Lower lobe of right lung (tissue), 2 donors: ENCODE results near the gene C18orf32. TPM values are rescaled to one million over a fixed set of nuclear protein-coding genes. Genes with fewer than 3 reads are reported as not detected.
A peak's percentile ranks its signal among the peaks of the same experiment; 100 is the strongest.
"Not testable (repeated sequence)": the region's sequence is repeated elsewhere in the genome, so short reads cannot be mapped to it uniquely, and the experiment has no call there.

Experiments
- ATAC-seq, 2 donors: fragments of 200-7000 bp; cut with Tn5 transposase; one replicate each; pipeline ENCODE4 v1.9.1; 2020 to 2022; ENCODE audit warnings: mild to moderate bottlenecking in 2 of 2, moderate library complexity in 2 of 2
- DNase-seq: peaks from one replicate; pipeline ENCODE4 v3.0.0-alpha.2; 2020
- H3K27ac ChIP-seq: fragments of 200-600 bp; one replicate; pipeline ENCODE4 v1.8.0; 2022
- H3K27me3 ChIP-seq: fragments of 200-600 bp; one replicate; pipeline ENCODE4 v1.8.0; 2022; ENCODE audit warnings: low read depth
- H3K36me3 ChIP-seq: fragments of 200-600 bp; one replicate; pipeline ENCODE4 v1.8.0; 2022; ENCODE audit warnings: mild to moderate bottlenecking
- H3K4me1 ChIP-seq: fragments of 200-600 bp; one replicate; pipeline ENCODE4 v1.8.0; 2022
- H3K4me3 ChIP-seq: fragments of 200-600 bp; one replicate; pipeline ENCODE4 v1.8.0; 2022; ENCODE audit warnings: mild to moderate bottlenecking
- H3K9me3 ChIP-seq: fragments of 200-600 bp; one replicate; pipeline ENCODE4 v1.8.0; 2022
- CTCF ChIP-seq: fragments of 200-600 bp; IDR thresholded peaks from one replicate; pipeline ENCODE4 v1.8.0; 2022; ENCODE audit warnings: antibody characterized with exemption, mild to moderate bottlenecking
- intact Hi-C: fragments of 100-400 bp; cut with DNase I; formaldehyde crosslinking; loops from one replicate; pipeline ENCODE4 v1.11.0; 2022
- total RNA-seq: library from RNA; stranded (reverse); fragmentation: NEBNext Ultra II Directional; extraction: Animal tissue kit (Norgen Biotek cat#: 25700); gene quantifications from one replicate; pipeline ENCODE4 v1.2.1, GENCODE V29; 2021
- donor health status: DM: no; HTN: yes; CAD: no; lungs with severe emphysema.

The C18orf32 gene
- total RNA-seq, 1 donor from 2014 or later, result 60.6 TPM

- TF ChIP-seq CTCF, result no peak
- Histone ChIP-seq H3K27me3 (no peaks in the 10 kb centered on the region), H3K4me3 (no peak overlapping the region), H3K9me3 (no peaks in the 10 kb centered on the region), H3K4me1 (peaks cover 28% of the 10 kb centered on the region), H3K36me3 (peaks cover 54% of the 10 kb centered on the region), H3K27ac (no peak overlapping the region)
- ATAC-seq (no peak), DNase-seq (no peak)
- intact Hi-C loops, result no loop called here
Measured at GRCh38 chr18:49481907-49482306, 5.1 kb downstream of the C18orf32 start.

GRCh38 chr18:49481317-49481716 is 5.7 kb downstream of the C18orf32 start:
- ATAC-seq (no peak), DNase-seq (no peak)
- Histone ChIP-seq H3K27ac (no peak overlapping the region), H3K4me3 (no peak overlapping the region), H3K36me3 (peaks cover 54% of the 10 kb centered on the region), H3K27me3 (no peaks in the 10 kb centered on the region), H3K9me3 (no peaks in the 10 kb centered on the region), H3K4me1 (peaks cover 34% of the 10 kb centered on the region)
- intact Hi-C loops, result no loop called here
- TF ChIP-seq CTCF, result no peak

- no peak overlapping the region for H3K27ac ChIP-seq
- intact Hi-C loops, result no loop called here
- ATAC-seq, result peak in 1 of 2 donors; percentile 14
- no peaks in the 10 kb centered on the region for H3K27me3 ChIP-seq
- no peak for TF ChIP-seq CTCF
- no peak overlapping the region for H3K4me3 ChIP-seq
- DNase-seq, result no peak
- no peaks in the 10 kb centered on the region for H3K9me3 ChIP-seq
- H3K36me3 ChIP-seq, result peaks cover 54% of the 10 kb centered on the region
- H3K4me1 ChIP-seq, result peaks cover 19% of the 10 kb centered on the region
Measured at GRCh38 chr18:49479381-49480137, 7.5 kb downstream of the C18orf32 start.

- Histone ChIP-seq H3K27me3 (no peaks in the 10 kb centered on the region), H3K4me1 (peaks cover 14% of the 10 kb centered on the region), H3K9me3 (no peaks in the 10 kb centered on the region), H3K27ac (peak overlapping the region; percentile 73), H3K4me3 (peak overlapping the region; percentile 24), H3K36me3 (peaks cover 36% of the 10 kb centered on the region)
- TF ChIP-seq CTCF, result no peak
- ATAC-seq (peak; percentile 74 to 82), DNase-seq (peak; percentile 62)
- intact Hi-C loops, result no loop called here
Measured at GRCh38 chr18:49476664-49477411, 10.2 kb downstream of the C18orf32 start.

GRCh38 chr18:49474935-49475334 is 12.1 kb downstream of the C18orf32 start:
- H3K27ac ChIP-seq, ATAC-seq, DNase-seq, intact Hi-C loops, H3K9me3 ChIP-seq, H3K4me3 ChIP-seq, H3K27me3 ChIP-seq: not testable (repeated sequence)
- H3K36me3 ChIP-seq, result peaks cover 17% of the 10 kb centered on the region
- peaks cover 14% of the 10 kb centered on the region for H3K4me1 ChIP-seq

GRCh38 chr18:49473721-49474120 is 13.3 kb downstream of the C18orf32 start:
- intact Hi-C loops, result no loop called here
- no peak for TF ChIP-seq CTCF
- Histone ChIP-seq H3K27me3 (no peaks in the 10 kb centered on the region), H3K4me3 (no peak overlapping the region), H3K36me3 (peaks cover 6% of the 10 kb centered on the region), H3K4me1 (peaks cover 14% of the 10 kb centered on the region), H3K27ac (no peak overlapping the region), H3K9me3 (no peaks in the 10 kb centered on the region)
- no peak for DNase-seq
- ATAC-seq, result no peak
